Stimulated activated naive CD8-positive, alpha-beta T cell treated with anti-CD3 and anti-CD28 coated beads, Interleukin-15, amount 100 ng/mL, for 72 hours (primary cell): Measurements from ENCODE around the gene ATAD3C.
"Not testable (repeated sequence)": the region's sequence is repeated elsewhere in the genome, so short reads cannot be mapped to it uniquely, and the experiment has no call there.

Experiments used
- ATAC-seq: fragments of 150-1000 bp; cut with Tn5 transposase; 2 replicates; pipeline ENCODE4 v1.10.0; 2021; ENCODE audit warnings: mild to moderate bottlenecking, moderate library complexity
- DNase-seq, 2 donors: peaks; one replicate each; pipeline ENCODE4 v3.0.0; 2021 to 2022
- H3K27ac Mint-ChIP-seq, 2 donors: one replicate each; pipeline ENCODE4 v1.8.0; 2022; ENCODE audit warnings: mild to moderate bottlenecking in 2 of 2, mixed read lengths in 2 of 2, moderate library complexity in 2 of 2
- H3K27me3 Mint-ChIP-seq: one replicate; pipeline ENCODE4 v1.8.0; 2022; ENCODE audit warnings: mixed read lengths
- H3K4me1 Mint-ChIP-seq: one replicate; pipeline ENCODE4 v1.8.0; 2022; ENCODE audit warnings: mild to moderate bottlenecking, mixed read lengths
- H3K4me3 Mint-ChIP-seq, 2 donors: one replicate each; pipeline ENCODE4 v1.8.0; 2022; ENCODE audit warnings: mild to moderate bottlenecking in 2 of 2, mixed read lengths in 2 of 2, moderate library complexity in 1 of 2
- H3K9me3 Mint-ChIP-seq, 2 donors: one replicate each; pipeline ENCODE4 v1.8.0; 2022; ENCODE audit warnings: mixed read lengths in 2 of 2

The ATAD3C gene

GRCh38 chr1:1425753-1426495 is 23.6 kb upstream of the ATAD3C start:
- H3K9me3 Mint-ChIP-seq = no peaks in the 10 kb centered on the region
- peak overlapping the region; percentile 35 to 59 for H3K27ac Mint-ChIP-seq
- H3K4me3 Mint-ChIP-seq = peak overlapping the region in 1 of 2 donors; percentile 56
- no peak for DNase-seq
- peaks cover 75% of the 10 kb centered on the region for H3K27me3 Mint-ChIP-seq
- ATAC-seq = peak; percentile 29
- H3K4me1 Mint-ChIP-seq = peaks cover 22% of the 10 kb centered on the region

GRCh38 chr1:1426496-1427105 is 22.9 kb upstream of the ATAD3C start:
- peak overlapping the region in 1 of 2 donors; percentile 56 for H3K4me3 Mint-ChIP-seq
- peak overlapping the region; percentile 35 to 59 for H3K27ac Mint-ChIP-seq
- H3K4me1 Mint-ChIP-seq = peaks cover 21% of the 10 kb centered on the region
- no peaks in the 10 kb centered on the region for H3K9me3 Mint-ChIP-seq
- H3K27me3 Mint-ChIP-seq = peaks cover 74% of the 10 kb centered on the region
- DNase-seq = no peak
- ATAC-seq = peak; percentile 29

GRCh38 chr1:1427106-1427819 is 22.2 kb upstream of the ATAD3C start:
- H3K4me1 Mint-ChIP-seq = peaks cover 20% of the 10 kb centered on the region
- peak overlapping the region in 1 of 2 donors; percentile 26 for H3K4me3 Mint-ChIP-seq
- DNase-seq (no peak), ATAC-seq (peak; percentile 54)
- H3K9me3 Mint-ChIP-seq = no peaks in the 10 kb centered on the region
- H3K27me3 Mint-ChIP-seq = peaks cover 74% of the 10 kb centered on the region
- H3K27ac Mint-ChIP-seq = no peak overlapping the region

GRCh38 chr1:1427820-1428148 is 21.7 kb upstream of the ATAD3C start:
- H3K9me3 Mint-ChIP-seq = no peaks in the 10 kb centered on the region
- H3K27me3 Mint-ChIP-seq = peaks cover 74% of the 10 kb centered on the region
- H3K4me1 Mint-ChIP-seq = peaks cover 15% of the 10 kb centered on the region
- ATAC-seq (no peak), DNase-seq (no peak)
- H3K27ac Mint-ChIP-seq = no peak overlapping the region
- no peak overlapping the region for H3K4me3 Mint-ChIP-seq

GRCh38 chr1:1428174-1428573 is 21.3 kb upstream of the ATAD3C start:
- no peaks in the 10 kb centered on the region for H3K9me3 Mint-ChIP-seq
- peaks cover 11% of the 10 kb centered on the region for H3K4me1 Mint-ChIP-seq
- peaks cover 74% of the 10 kb centered on the region for H3K27me3 Mint-ChIP-seq
- no peak for DNase-seq
- H3K4me3 Mint-ChIP-seq = peak overlapping the region; percentile 1 to 21
- no peak overlapping the region for H3K27ac Mint-ChIP-seq
- ATAC-seq = no peak

GRCh38 chr1:1428967-1429366 is 20.5 kb upstream of the ATAD3C start:
- H3K4me1 Mint-ChIP-seq = peaks cover 15% of the 10 kb centered on the region
- H3K4me3 Mint-ChIP-seq, H3K9me3 Mint-ChIP-seq, DNase-seq, H3K27ac Mint-ChIP-seq, ATAC-seq: not testable (repeated sequence)
- H3K27me3 Mint-ChIP-seq = peaks cover 80% of the 10 kb centered on the region

GRCh38 chr1:1429671-1430073 is 19.8 kb upstream of the ATAD3C start:
- no peak overlapping the region for H3K27ac Mint-ChIP-seq
- ATAC-seq = no peak
- DNase-seq = no peak

GRCh38 chr1:1430114-1430982 is 19.1 kb upstream of the ATAD3C start:
- ATAC-seq (no peak), DNase-seq (no peak)
- Mint-ChIP-seq H3K4me3 (no peak overlapping the region), H3K27ac (no peak overlapping the region), H3K4me1 (peaks cover 29% of the 10 kb centered on the region), H3K27me3 (peaks cover 81% of the 10 kb centered on the region), H3K9me3 (no peaks in the 10 kb centered on the region)

More at GRCh38 chr1:1429671-1430073, 19.8 kb upstream of the ATAD3C start:
- H3K4me1 Mint-ChIP-seq = peaks cover 22% of the 10 kb centered on the region
- no peak overlapping the region for H3K4me3 Mint-ChIP-seq
- no peaks in the 10 kb centered on the region for H3K9me3 Mint-ChIP-seq
- peaks cover 81% of the 10 kb centered on the region for H3K27me3 Mint-ChIP-seq

- Mint-ChIP-seq H3K9me3 (no peaks in the 10 kb centered on the region), H3K4me3 (no peak overlapping the region), H3K4me1 (peaks cover 28% of the 10 kb centered on the region), H3K27ac (no peak overlapping the region), H3K27me3 (peaks cover 77% of the 10 kb centered on the region)
- DNase-seq (no peak), ATAC-seq (no peak)
Measured at GRCh38 chr1:1430992-1431844, 18.3 kb upstream of the ATAD3C start.

GRCh38 chr1:1431845-1432273 is 17.6 kb upstream of the ATAD3C start:
- peaks cover 78% of the 10 kb centered on the region for H3K27me3 Mint-ChIP-seq
- peaks cover 26% of the 10 kb centered on the region for H3K4me1 Mint-ChIP-seq

GRCh38 chr1:1432274-1432950 is 17.1 kb upstream of the ATAD3C start:
- Mint-ChIP-seq H3K4me1 (peaks cover 26% of the 10 kb centered on the region), H3K9me3 (no peaks in the 10 kb centered on the region), H3K27ac (no peak overlapping the region), H3K27me3 (peaks cover 84% of the 10 kb centered on the region), H3K4me3 (no peak overlapping the region)
- DNase-seq (no peak), ATAC-seq (no peak)

More at GRCh38 chr1:1431845-1432273, 17.6 kb upstream of the ATAD3C start:
- Mint-ChIP-seq H3K27ac (no peak overlapping the region), H3K4me3 (no peak overlapping the region), H3K9me3 (no peaks in the 10 kb centered on the region)
- no peak for ATAC-seq
- no peak for DNase-seq

GRCh38 chr1:1432951-1433803 is 16.3 kb upstream of the ATAD3C start:
- H3K4me3 Mint-ChIP-seq = peak overlapping the region; percentile 62 to 82

GRCh38 chr1:1433804-1434130 is 15.7 kb upstream of the ATAD3C start:
- Mint-ChIP-seq H3K27me3 (peaks cover 85% of the 10 kb centered on the region), H3K4me3 (peak overlapping the region; percentile 62 to 82), H3K27ac (peak overlapping the region in 1 of 2 donors; percentile 40), H3K4me1 (peaks cover 26% of the 10 kb centered on the region), H3K9me3 (no peaks in the 10 kb centered on the region)
- DNase-seq (peak; percentile 45 to 65), ATAC-seq (peak; percentile 69)

More at GRCh38 chr1:1432951-1433803, 16.3 kb upstream of the ATAD3C start:
- Mint-ChIP-seq H3K27ac (peak overlapping the region in 1 of 2 donors; percentile 40), H3K27me3 (peaks cover 85% of the 10 kb centered on the region), H3K4me1 (peaks cover 26% of the 10 kb centered on the region), H3K9me3 (no peaks in the 10 kb centered on the region)
- peak; percentile 27 for ATAC-seq
- DNase-seq = no peak
